Transverse colon (tissue), 3 donors: ENCODE results near the gene GPN3.

Experiments used
- CTCF ChIP-seq, 5 experiments: fragments of 200-600 bp in 3 of 5; fragments of 450-650 bp in 2 of 5; sonication (generic) in 3 of 5; IDR thresholded peaks; 1 replicate in 2 of 5; 2 replicates in 3 of 5; pipeline ENCODE4 v1.5.1; 2016 to 2017; ENCODE audit warnings: antibody characterized with exemption in 5 of 5, inconsistent platforms in 3 of 5, mild to moderate bottlenecking in 2 of 5, moderate library complexity in 1 of 5
- EP300 ChIP-seq: sonication (generic); formaldehyde crosslinking; IDR thresholded peaks from one replicate; pipeline ENCODE4 v1.6.1; 2017; ENCODE audit warnings: antibody characterized with exemption, low read depth
- POLR2A ChIP-seq: fragments of 450-650 bp; IDR thresholded peaks from one replicate; pipeline ENCODE4 v1.6.1; 2016; ENCODE audit warnings: antibody characterized with exemption, mild to moderate bottlenecking, moderate library complexity

- no peak for TF ChIP-seq CTCF (IDR thresholded peaks at IDR 0.05)
- TF ChIP-seq POLR2A = no peak
- no peak for TF ChIP-seq EP300
Observed at GRCh38 chr12:110431957-110432587, 36.0 kb downstream of the GPN3 start.
